Testis (tissue), 2 donors: ENCODE results near the gene CEP250.
"Not testable (repeated sequence)": the region's sequence is repeated elsewhere in the genome, so short reads cannot be mapped to it uniquely, and the experiment has no call there.

Source experiments
- POLR2A ChIP-seq: fragments of 450-650 bp; IDR thresholded peaks from one replicate; pipeline ENCODE4 v1.6.1; 2017; ENCODE audit warnings: antibody characterized with exemption, mild to moderate bottlenecking, moderate library complexity
- TF ChIP-seq, protein P1 (sequence below), 3 experiments: fragments of 450-650 bp in 2 of 3; fragments of 200-600 bp in 1 of 3; sonication (generic) in 1 of 3; IDR thresholded peaks; one replicate each; pipeline ENCODE4 v1.5.1; 2016 to 2019; ENCODE audit warnings: antibody characterized with exemption in 3 of 3, mild to moderate bottlenecking in 2 of 3, moderate library complexity in 1 of 3

DNA sequence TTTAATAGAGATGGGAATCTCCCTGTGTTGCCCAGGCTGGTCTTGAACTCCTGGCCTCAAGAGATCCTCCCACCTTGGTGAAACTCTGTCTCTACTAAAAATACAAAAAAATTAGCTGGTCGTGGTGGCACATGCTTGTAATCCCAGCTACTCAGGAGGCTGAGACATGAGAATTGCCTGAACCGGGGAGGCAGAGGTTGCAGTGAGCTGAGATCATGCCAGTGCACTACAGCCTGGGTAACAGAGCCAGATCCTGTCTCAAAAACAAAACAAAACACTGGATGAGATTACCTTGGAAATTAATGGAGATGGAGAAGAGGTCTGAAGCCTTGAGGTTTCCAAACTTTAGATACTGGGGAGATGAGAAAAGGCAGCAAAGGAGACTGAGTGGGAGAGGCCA is 2.1 kb downstream of the CEP250 start:
- TF ChIP-seq, protein P1, sequence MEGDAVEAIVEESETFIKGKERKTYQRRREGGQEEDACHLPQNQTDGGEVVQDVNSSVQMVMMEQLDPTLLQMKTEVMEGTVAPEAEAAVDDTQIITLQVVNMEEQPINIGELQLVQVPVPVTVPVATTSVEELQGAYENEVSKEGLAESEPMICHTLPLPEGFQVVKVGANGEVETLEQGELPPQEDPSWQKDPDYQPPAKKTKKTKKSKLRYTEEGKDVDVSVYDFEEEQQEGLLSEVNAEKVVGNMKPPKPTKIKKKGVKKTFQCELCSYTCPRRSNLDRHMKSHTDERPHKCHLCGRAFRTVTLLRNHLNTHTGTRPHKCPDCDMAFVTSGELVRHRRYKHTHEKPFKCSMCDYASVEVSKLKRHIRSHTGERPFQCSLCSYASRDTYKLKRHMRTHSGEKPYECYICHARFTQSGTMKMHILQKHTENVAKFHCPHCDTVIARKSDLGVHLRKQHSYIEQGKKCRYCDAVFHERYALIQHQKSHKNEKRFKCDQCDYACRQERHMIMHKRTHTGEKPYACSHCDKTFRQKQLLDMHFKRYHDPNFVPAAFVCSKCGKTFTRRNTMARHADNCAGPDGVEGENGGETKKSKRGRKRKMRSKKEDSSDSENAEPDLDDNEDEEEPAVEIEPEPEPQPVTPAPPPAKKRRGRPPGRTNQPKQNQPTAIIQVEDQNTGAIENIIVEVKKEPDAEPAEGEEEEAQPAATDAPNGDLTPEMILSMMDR (IDR thresholded peaks at IDR 0.05): not testable (repeated sequence)
- not testable (repeated sequence) for TF ChIP-seq POLR2A
